Epithelial cell of esophagus (primary cell): ENCODE measurements around the gene NOL11.
A peak's percentile ranks its signal among the peaks of the same experiment; 100 is the strongest.

Experiments used
- DNase-seq: peaks from one replicate; pipeline ENCODE4 v3.0.0; 2010; ENCODE audit warnings: low read depth
- H3K4me3 ChIP-seq: 2 replicates; pipeline ENCODE4 v1.5.1; 2011; ENCODE audit warnings: mild to moderate bottlenecking, low read length, control low read depth
- TF ChIP-seq, protein P1 (sequence below): IDR thresholded peaks from 2 replicates; pipeline ENCODE4 v1.5.1; 2011; ENCODE audit warnings: low read depth, mild to moderate bottlenecking, low read length, control low read depth, inconsistent platforms; ENCODE audit not compliant: insufficient read depth; ENCODE audit errors: missing control alignments

Gene NOL11

DNA sequence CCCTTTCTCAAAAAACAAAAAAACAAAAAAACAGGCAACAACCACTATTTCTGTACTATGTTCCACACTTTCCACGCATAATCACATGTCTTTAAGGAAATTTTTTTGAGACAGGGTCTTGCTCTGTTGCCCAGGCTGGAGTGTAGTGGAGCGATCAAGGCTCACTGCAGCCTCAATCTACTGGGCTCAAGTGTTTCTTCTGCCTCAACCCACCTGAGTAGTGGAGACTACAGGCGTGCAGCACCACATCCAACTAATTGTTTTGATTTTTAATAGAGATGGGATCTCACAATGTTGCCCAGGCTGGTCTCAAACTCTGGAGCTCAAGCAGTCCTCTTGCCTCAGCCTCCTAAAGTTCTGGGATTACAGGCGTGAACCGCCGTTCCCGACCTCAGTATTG, 54.9 kb downstream of the NOL11 start:
- TF ChIP-seq, protein P1, sequence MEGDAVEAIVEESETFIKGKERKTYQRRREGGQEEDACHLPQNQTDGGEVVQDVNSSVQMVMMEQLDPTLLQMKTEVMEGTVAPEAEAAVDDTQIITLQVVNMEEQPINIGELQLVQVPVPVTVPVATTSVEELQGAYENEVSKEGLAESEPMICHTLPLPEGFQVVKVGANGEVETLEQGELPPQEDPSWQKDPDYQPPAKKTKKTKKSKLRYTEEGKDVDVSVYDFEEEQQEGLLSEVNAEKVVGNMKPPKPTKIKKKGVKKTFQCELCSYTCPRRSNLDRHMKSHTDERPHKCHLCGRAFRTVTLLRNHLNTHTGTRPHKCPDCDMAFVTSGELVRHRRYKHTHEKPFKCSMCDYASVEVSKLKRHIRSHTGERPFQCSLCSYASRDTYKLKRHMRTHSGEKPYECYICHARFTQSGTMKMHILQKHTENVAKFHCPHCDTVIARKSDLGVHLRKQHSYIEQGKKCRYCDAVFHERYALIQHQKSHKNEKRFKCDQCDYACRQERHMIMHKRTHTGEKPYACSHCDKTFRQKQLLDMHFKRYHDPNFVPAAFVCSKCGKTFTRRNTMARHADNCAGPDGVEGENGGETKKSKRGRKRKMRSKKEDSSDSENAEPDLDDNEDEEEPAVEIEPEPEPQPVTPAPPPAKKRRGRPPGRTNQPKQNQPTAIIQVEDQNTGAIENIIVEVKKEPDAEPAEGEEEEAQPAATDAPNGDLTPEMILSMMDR = no peak
- H3K4me3 ChIP-seq = no peak overlapping the region
- no peak for DNase-seq

DNA sequence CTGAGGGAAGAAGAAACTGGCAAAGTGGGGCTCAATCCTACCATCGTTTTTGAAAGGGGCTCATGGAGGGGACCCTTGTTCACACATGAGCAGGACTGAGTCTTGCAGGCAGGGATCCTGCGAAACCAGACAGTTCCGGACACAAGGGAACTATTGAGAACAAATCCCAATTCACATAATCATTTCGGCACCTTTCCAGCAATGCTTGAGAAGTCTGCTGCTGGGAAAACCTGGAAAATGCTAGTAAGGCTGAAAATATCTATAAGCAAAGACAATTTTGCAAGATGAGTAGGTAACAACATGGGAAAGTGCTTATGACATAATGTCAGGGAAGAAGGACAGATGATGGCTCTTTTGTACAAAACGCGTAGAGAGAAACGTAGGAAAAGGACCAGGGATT, 55.5 kb downstream of the NOL11 start:
- no peak overlapping the region for H3K4me3 ChIP-seq
- TF ChIP-seq, protein P1 = no peak
- no peak for DNase-seq

DNA sequence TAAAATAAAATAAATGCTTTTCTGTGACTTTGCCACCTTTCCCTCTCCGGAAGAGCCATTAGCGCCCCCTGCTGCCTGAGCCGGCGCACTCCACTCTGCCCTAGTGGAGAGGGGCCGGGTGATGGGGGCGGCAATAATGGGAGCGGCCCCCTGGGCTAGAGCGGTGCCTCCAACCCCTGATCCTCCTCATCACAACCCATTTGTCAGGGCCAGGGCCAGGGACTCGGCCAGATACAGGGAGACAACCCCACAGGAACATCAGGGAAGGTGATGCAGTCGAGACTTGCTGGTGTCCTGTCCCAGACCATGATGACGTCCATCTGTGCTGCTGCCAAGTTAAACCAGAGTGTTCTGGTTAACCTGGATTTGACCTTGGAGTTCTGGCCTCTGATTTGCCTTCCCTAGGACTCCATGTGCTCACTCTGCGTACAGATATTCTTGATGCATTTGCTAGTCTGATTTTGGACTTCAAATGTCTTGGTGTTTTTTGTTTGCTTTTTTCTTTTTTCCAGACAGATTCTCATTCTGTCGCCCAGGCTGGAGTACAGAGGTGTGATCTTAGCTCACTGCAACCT, 61.4 kb downstream of the NOL11 start:
- DNase-seq = peak; percentile 30
- H3K4me3 ChIP-seq = no peak overlapping the region
- TF ChIP-seq, protein P1 = peak; percentile 55

DNA sequence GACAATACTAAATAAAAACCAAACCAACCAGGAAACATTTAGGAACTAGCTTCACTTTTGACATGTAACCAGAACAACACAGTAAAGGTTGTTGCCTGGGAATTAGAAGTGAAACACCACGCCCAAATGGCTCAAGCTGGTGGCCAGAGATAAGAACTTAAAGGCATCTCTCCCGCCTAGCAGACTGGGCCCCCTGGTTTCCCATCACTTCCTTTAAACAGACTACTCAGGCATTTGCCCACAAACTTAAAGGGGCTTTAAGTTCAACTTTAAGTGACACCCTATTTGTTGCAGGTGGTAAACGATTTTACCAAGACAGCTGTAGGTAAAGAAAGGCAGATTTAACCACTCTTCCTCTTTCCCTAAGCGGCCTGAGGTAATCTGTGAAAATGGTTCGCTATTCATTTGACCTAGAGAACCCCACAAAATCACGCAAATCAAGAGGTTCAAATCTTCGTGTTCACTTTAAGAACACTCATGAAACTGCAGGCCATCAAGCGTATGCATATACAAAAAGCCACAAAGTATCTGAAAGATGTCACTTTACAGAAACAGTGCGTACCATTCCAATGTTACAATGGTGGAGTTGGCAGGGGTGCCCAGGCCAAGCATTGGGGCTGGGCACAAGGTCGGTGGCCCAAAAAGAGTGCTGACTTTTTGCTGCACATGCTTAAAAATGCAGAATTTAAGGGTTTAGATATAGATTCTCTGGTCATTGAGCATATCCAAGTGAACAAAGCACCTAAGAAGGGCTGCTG, 66.8 kb downstream of the NOL11 start:
- H3K4me3 ChIP-seq = no peak overlapping the region
- TF ChIP-seq, protein P1 = no peak
- DNase-seq = no peak

DNA sequence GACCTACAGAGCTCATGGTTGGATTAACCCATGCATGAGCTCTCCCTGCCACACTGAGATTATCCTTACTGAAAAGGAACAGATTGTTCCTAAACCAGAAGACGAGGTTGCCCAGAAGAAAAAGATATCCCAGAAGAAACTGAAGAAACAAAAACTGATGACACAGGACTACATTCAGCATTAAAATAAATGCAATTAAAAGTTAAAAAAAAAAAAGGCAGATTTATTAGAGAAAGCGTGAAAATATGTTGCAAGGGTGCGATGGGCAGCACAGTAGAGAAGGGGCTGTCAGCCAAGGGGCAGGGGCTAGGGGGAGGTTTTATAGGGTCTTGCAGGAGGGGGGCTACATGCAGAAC, 67.4 kb downstream of the NOL11 start:
- TF ChIP-seq, protein P1 = no peak
- no peak overlapping the region for H3K4me3 ChIP-seq
- no peak for DNase-seq

DNA sequence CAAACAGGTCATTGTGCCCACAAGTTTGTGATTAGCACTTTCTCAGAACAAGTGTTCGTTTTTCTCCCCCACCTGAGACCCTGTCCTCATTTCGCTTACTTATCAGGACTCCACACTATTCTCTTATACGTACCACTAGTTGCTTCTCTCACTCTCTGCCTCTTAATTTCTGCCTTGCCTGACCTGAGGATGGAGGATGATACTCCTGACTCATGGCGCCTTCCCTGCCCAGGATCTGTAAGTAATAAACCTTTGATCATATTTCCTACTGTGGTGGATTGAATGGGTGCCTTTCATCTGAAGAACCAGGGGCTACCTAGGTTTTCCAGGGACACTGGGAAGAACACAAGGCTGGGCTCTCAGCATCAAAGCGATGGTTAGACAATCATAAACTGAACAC, 67.8 kb downstream of the NOL11 start:
- DNase-seq = no peak
- TF ChIP-seq, protein P1 = no peak
- no peak overlapping the region for H3K4me3 ChIP-seq
